KMS-11 (cell line): ENCODE data around the gene ELMOD3.
"Not testable (repeated sequence)": the region's sequence is repeated elsewhere in the genome, so short reads cannot be mapped to it uniquely, and the experiment has no call there.

Source experiments
- H2AFZ ChIP-seq: fragments of 200-600 bp; sonication (generic); 2 replicates; pipeline ENCODE4 v1.6.1; 2016; ENCODE audit warnings: antibody characterized with exemption, mixed run types, low read depth
- H3K27ac ChIP-seq: fragments of 200-600 bp; sonication (generic); 2 replicates; pipeline ENCODE4 v1.6.1; 2016; ENCODE audit warnings: mild to moderate bottlenecking, mixed run types
- H3K27me3 ChIP-seq: fragments of 200-600 bp; sonication (generic); 2 replicates; pipeline ENCODE4 v1.6.1; 2017; ENCODE audit warnings: mild to moderate bottlenecking, low read depth, mixed run types, moderate library complexity; ENCODE audit not compliant: insufficient read depth
- H3K36me3 ChIP-seq: fragments of 200-600 bp; sonication (generic); 2 replicates; pipeline ENCODE4 v1.6.1; 2017; ENCODE audit warnings: mild to moderate bottlenecking, mixed run types; ENCODE audit not compliant: insufficient read depth
- H3K4me1 ChIP-seq: fragments of 200-600 bp; sonication (generic); 2 replicates; pipeline ENCODE4 v1.6.1; 2016; ENCODE audit warnings: mild to moderate bottlenecking, low read depth, mixed run types; ENCODE audit not compliant: poor library complexity, severe bottlenecking
- H3K4me2 ChIP-seq: fragments of 200-600 bp; sonication (generic); 2 replicates; pipeline ENCODE4 v1.7.0; 2016; ENCODE audit warnings: mild to moderate bottlenecking, mixed run types
- H3K4me3 ChIP-seq: fragments of 200-600 bp; sonication (generic); IDR thresholded peaks from 2 replicates; pipeline ENCODE4 v1.6.1; 2017; ENCODE audit warnings: low read depth, low read length, mixed read lengths; ENCODE audit not compliant: insufficient read depth
- H3K79me2 ChIP-seq: fragments of 200-600 bp; sonication (generic); 2 replicates; pipeline ENCODE4 v1.6.1; 2016; ENCODE audit warnings: low read depth, mixed run types; ENCODE audit not compliant: insufficient read depth
- H3K9ac ChIP-seq: fragments of 200-600 bp; sonication (generic); 2 replicates; pipeline ENCODE4 v1.6.1; 2016; ENCODE audit warnings: mild to moderate bottlenecking, mixed run types
- H4K20me1 ChIP-seq: fragments of 200-600 bp; sonication (generic); 2 replicates; pipeline ENCODE4 v1.6.1; 2016; ENCODE audit warnings: mild to moderate bottlenecking, mixed run types; ENCODE audit not compliant: insufficient read depth
- CTCF ChIP-seq: fragments of 200-600 bp; sonication (generic); conservative IDR thresholded peaks from 2 replicates; pipeline ENCODE4 v1.6.1; 2017; ENCODE audit warnings: low read depth, mild to moderate bottlenecking, antibody characterized with exemption, low read length, moderate library complexity, mixed read lengths

ELMOD3 gene

GRCh38 chr2:85355521-85355920 lies 952 bp downstream of the ELMOD3 start:
- peak overlapping the region; percentile 75; the same call in 1 of the 2 replicates for H3K9ac ChIP-seq
- H2AFZ ChIP-seq: no peak overlapping the region; the same call in 1 of the 2 replicates
- H3K27ac ChIP-seq: no peak overlapping the region
- no peaks in the 10 kb centered on the region for H4K20me1 ChIP-seq
- H3K4me2 ChIP-seq: peak overlapping the region; percentile 89
- no peaks in the 10 kb centered on the region for H3K27me3 ChIP-seq
- TF ChIP-seq CTCF: no peak
- H3K36me3 ChIP-seq: no peaks in the 10 kb centered on the region
- H3K4me1 ChIP-seq: peaks cover 18% of the 10 kb centered on the region
- peak overlapping the region; percentile 93 for H3K4me3 ChIP-seq
- peaks cover 26% of the 10 kb centered on the region for H3K79me2 ChIP-seq

- Histone ChIP-seq H3K36me3 (no peaks in the 10 kb centered on the region), H3K9ac (no peak overlapping the region), H3K4me2 (no peak overlapping the region)
These were observed 1.6 kb downstream of the ELMOD3 start for GRCh38 chr2:85356186-85356585.

GRCh38 chr2:85357736-85358135 lies 3.2 kb downstream of the ELMOD3 start:
- Histone ChIP-seq H3K9ac (no peak overlapping the region), H3K27ac (no peak overlapping the region), H3K4me2 (no peak overlapping the region), H2AFZ (no peak overlapping the region), H4K20me1 (no peaks in the 10 kb centered on the region), H3K4me3 (no peak overlapping the region), H3K79me2 (peaks cover 22% of the 10 kb centered on the region), H3K36me3 (no peaks in the 10 kb centered on the region), H3K27me3 (no peaks in the 10 kb centered on the region), H3K4me1 (peaks cover 15% of the 10 kb centered on the region)
- TF ChIP-seq CTCF: no peak

More at GRCh38 chr2:85356186-85356585, 1.6 kb downstream of the ELMOD3 start:
- H3K4me1 ChIP-seq: peaks cover 18% of the 10 kb centered on the region
- H4K20me1 ChIP-seq: no peaks in the 10 kb centered on the region
- H3K79me2 ChIP-seq: peaks cover 26% of the 10 kb centered on the region
- no peaks in the 10 kb centered on the region for H3K27me3 ChIP-seq
- no peak for TF ChIP-seq CTCF
- H3K4me3 ChIP-seq: no peak overlapping the region
- no peak overlapping the region for H3K27ac ChIP-seq
- no peak overlapping the region for H2AFZ ChIP-seq

- H3K4me2 ChIP-seq, H3K27me3 ChIP-seq, H3K4me3 ChIP-seq, H3K9ac ChIP-seq, H3K4me1 ChIP-seq, H4K20me1 ChIP-seq, H2AFZ ChIP-seq, H3K79me2 ChIP-seq, H3K27ac ChIP-seq, H3K36me3 ChIP-seq: not testable (repeated sequence)
These were observed 8.3 kb downstream of the ELMOD3 start for GRCh38 chr2:85362653-85363387.

- H3K4me3 ChIP-seq: no peak overlapping the region
- H3K27me3 ChIP-seq: no peaks in the 10 kb centered on the region
- H2AFZ ChIP-seq: no peak overlapping the region
- no peak overlapping the region for H3K27ac ChIP-seq
- H3K79me2 ChIP-seq: no peaks in the 10 kb centered on the region
- H4K20me1 ChIP-seq: no peaks in the 10 kb centered on the region
- no peak overlapping the region for H3K9ac ChIP-seq
- TF ChIP-seq CTCF: no peak
- H3K36me3 ChIP-seq: no peaks in the 10 kb centered on the region
- no peak overlapping the region for H3K4me2 ChIP-seq
- no peaks in the 10 kb centered on the region for H3K4me1 ChIP-seq
These were observed 12.6 kb downstream of the ELMOD3 start for GRCh38 chr2:85367180-85367579.
